ENCODE results near the gene KCNQ1.

KCNQ1 gene

DNA sequence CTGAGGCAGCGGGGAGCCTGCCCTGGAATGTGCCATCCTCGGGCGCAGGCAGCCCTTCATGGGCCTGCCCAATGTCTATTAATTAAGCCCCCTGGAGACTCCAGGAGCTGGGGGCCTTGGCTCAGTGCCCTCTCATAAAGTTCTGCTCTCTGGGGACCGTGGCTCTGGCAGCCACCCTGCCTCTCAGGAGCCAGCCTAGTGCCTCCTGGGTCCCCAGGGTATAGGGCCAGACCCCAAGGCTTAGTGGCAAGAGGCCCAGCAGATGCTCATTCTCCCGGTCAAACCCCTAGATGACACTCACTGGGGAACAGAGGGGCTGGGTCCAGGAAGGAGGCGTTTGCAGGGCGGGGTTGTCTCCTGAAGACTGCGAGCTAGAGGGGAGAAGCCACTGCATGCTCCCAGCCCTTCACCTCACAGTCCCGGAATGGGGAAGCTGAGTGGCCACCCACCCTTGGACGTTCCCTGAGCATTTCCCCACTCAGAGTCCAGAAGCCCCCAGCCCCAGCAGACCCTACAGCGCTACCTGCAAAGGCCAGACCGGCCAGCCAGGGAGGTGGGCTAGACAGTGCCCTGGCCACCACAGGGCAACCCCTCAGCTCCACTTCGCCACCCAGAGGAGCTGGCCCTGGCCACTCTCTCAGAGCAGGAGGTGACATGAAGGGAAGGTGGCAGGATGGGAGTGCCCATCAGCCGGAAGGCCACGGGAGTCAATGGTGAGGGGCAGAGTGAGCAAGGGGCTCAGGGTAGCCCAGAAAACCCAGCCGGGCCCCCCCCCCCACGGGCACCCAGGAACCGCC, 357.8 kb downstream of the KCNQ1 start:
- ATAC-seq, result no peak

DNA sequence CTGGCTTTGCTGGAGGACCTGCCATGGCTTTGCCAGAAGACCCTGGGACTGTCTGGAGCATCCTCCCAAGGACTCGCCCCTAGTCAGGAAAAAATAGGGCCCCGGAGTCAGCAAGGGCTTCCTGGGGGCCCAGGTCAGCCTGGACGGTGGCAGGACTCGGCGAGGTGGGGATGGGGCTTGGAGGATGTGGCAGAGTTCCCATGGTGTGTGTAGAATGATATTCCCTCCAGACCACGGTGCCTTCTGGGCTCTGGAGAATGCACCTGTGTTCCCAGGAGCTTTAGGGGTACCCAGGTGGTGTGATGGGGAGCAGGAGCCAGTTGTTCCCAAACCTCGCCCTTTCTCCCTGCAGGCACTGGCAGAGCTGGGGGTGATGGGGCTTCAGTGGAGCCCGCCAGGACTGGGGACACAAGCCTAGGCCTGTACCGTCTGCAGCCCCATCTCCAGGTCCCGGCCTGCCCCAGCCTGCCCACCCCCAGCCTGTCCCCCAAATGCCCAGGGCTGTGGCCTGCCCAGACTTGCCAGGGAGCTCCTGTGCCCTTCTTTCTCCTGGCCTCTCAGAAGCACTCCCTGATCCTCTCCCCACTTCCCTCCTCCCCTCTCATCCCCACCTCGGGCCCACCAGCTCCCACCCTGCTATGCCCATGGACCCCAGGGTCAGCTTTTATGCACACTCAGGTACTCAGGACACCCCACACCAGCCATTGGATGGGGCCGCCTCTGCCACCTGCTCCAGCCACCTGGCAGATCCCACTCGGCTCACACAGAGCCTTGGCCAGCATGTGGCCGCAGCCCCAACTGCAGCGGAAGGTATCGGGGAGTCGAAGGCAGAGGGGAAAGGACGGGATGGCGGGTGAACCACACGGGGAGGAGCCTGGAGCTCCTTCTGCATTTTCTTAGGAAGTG, 358.6 kb downstream of the KCNQ1 start:
- no peak for ATAC-seq
- TF ChIP-seq, protein P1, sequence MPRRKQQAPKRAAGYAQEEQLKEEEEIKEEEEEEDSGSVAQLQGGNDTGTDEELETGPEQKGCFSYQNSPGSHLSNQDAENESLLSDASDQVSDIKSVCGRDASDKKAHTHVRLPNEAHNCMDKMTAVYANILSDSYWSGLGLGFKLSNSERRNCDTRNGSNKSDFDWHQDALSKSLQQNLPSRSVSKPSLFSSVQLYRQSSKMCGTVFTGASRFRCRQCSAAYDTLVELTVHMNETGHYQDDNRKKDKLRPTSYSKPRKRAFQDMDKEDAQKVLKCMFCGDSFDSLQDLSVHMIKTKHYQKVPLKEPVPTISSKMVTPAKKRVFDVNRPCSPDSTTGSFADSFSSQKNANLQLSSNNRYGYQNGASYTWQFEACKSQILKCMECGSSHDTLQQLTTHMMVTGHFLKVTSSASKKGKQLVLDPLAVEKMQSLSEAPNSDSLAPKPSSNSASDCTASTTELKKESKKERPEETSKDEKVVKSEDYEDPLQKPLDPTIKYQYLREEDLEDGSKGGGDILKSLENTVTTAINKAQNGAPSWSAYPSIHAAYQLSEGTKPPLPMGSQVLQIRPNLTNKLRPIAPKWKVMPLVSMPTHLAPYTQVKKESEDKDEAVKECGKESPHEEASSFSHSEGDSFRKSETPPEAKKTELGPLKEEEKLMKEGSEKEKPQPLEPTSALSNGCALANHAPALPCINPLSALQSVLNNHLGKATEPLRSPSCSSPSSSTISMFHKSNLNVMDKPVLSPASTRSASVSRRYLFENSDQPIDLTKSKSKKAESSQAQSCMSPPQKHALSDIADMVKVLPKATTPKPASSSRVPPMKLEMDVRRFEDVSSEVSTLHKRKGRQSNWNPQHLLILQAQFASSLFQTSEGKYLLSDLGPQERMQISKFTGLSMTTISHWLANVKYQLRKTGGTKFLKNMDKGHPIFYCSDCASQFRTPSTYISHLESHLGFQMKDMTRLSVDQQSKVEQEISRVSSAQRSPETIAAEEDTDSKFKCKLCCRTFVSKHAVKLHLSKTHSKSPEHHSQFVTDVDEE (CRISPR knock-in tag; IDR thresholded peaks at IDR 0.05), result no peak
- TF ChIP-seq ZFP3 (CRISPR knock-in tag; IDR thresholded peaks at IDR 0.05) (no peak), ESRRG (CRISPR knock-in tag; IDR thresholded peaks at IDR 0.05) (no peak), TCF4 (CRISPR knock-in tag; IDR thresholded peaks at IDR 0.05; ENCODE audit: borderline replicate concordance) (no peak), ARNTL (CRISPR knock-in tag; IDR thresholded peaks at IDR 0.05; ENCODE audit: borderline replicate concordance, low read depth) (no peak), SNAI2 (CRISPR knock-in tag; IDR thresholded peaks at IDR 0.05) (no peak), ZNF565 (CRISPR knock-in tag; conservative IDR thresholded peaks at IDR 0.05; ENCODE audit: low read depth) (no peak), ISL1 (CRISPR knock-in tag; IDR thresholded peaks at IDR 0.05) (no peak), RARB (CRISPR knock-in tag; IDR thresholded peaks at IDR 0.05) (no peak), BACH2 (CRISPR knock-in tag; IDR thresholded peaks at IDR 0.05; ENCODE audit: borderline replicate concordance) (no peak), CSDC2 (CRISPR knock-in tag; IDR thresholded peaks at IDR 0.05) (no peak), ZC3H10 (CRISPR knock-in tag; IDR thresholded peaks at IDR 0.05) (no peak), GLIS3 (CRISPR knock-in tag; IDR thresholded peaks at IDR 0.05) (no peak), ZNF8 (CRISPR knock-in tag; IDR thresholded peaks at IDR 0.05) (no peak)
- TF ChIP-seq, protein P2, sequence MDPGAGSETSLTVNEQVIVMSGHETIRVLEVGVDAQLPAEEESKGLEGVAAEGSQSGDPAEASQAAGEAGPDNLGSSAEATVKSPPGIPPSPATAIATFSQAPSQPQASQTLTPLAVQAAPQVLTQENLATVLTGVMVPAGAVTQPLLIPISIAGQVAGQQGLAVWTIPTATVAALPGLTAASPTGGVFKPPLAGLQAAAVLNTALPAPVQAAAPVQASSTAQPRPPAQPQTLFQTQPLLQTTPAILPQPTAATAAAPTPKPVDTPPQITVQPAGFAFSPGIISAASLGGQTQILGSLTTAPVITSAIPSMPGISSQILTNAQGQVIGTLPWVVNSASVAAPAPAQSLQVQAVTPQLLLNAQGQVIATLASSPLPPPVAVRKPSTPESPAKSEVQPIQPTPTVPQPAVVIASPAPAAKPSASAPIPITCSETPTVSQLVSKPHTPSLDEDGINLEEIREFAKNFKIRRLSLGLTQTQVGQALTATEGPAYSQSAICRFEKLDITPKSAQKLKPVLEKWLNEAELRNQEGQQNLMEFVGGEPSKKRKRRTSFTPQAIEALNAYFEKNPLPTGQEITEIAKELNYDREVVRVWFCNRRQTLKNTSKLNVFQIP (CRISPR knock-in tag; IDR thresholded peaks at IDR 0.05; ENCODE audit: borderline replicate concordance, low read depth), result no peak
- TF ChIP-seq, protein P3, sequence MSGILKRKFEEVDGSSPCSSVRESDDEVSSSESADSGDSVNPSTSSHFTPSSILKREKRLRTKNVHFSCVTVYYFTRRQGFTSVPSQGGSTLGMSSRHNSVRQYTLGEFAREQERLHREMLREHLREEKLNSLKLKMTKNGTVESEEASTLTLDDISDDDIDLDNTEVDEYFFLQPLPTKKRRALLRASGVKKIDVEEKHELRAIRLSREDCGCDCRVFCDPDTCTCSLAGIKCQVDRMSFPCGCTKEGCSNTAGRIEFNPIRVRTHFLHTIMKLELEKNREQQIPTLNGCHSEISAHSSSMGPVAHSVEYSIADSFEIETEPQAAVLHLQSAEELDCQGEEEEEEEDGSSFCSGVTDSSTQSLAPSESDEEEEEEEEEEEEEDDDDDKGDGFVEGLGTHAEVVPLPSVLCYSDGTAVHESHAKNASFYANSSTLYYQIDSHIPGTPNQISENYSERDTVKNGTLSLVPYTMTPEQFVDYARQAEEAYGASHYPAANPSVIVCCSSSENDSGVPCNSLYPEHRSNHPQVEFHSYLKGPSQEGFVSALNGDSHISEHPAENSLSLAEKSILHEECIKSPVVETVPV (CRISPR knock-in tag; IDR thresholded peaks at IDR 0.05), result no peak
- TF ChIP-seq, protein P4, sequence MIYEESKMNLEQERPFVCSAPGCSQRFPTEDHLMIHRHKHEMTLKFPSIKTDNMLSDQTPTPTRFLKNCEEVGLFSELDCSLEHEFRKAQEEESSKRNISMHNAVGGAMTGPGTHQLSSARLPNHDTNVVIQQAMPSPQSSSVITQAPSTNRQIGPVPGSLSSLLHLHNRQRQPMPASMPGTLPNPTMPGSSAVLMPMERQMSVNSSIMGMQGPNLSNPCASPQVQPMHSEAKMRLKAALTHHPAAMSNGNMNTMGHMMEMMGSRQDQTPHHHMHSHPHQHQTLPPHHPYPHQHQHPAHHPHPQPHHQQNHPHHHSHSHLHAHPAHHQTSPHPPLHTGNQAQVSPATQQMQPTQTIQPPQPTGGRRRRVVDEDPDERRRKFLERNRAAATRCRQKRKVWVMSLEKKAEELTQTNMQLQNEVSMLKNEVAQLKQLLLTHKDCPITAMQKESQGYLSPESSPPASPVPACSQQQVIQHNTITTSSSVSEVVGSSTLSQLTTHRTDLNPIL (CRISPR knock-in tag; IDR thresholded peaks at IDR 0.05; ENCODE audit: low read depth), result no peak

More for the DNA sequence above, 357.8 kb downstream of the KCNQ1 start:
- TF ChIP-seq CSDC2 (CRISPR knock-in tag; IDR thresholded peaks at IDR 0.05), result no peak
- TF ChIP-seq ESRRG (CRISPR knock-in tag; IDR thresholded peaks at IDR 0.05), result no peak
- no peak for TF ChIP-seq ZNF565 (CRISPR knock-in tag; conservative IDR thresholded peaks at IDR 0.05; ENCODE audit: low read depth)
- no peak for TF ChIP-seq ZC3H10 (CRISPR knock-in tag; IDR thresholded peaks at IDR 0.05)
- TF ChIP-seq, protein P5, sequence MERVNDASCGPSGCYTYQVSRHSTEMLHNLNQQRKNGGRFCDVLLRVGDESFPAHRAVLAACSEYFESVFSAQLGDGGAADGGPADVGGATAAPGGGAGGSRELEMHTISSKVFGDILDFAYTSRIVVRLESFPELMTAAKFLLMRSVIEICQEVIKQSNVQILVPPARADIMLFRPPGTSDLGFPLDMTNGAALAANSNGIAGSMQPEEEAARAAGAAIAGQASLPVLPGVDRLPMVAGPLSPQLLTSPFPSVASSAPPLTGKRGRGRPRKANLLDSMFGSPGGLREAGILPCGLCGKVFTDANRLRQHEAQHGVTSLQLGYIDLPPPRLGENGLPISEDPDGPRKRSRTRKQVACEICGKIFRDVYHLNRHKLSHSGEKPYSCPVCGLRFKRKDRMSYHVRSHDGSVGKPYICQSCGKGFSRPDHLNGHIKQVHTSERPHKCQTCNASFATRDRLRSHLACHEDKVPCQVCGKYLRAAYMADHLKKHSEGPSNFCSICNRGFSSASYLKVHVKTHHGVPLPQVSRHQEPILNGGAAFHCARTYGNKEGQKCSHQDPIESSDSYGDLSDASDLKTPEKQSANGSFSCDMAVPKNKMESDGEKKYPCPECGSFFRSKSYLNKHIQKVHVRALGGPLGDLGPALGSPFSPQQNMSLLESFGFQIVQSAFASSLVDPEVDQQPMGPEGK (CRISPR knock-in tag; IDR thresholded peaks at IDR 0.05; ENCODE audit: borderline replicate concordance), result no peak
- no peak for TF ChIP-seq GLIS3 (CRISPR knock-in tag; IDR thresholded peaks at IDR 0.05)
- no peak for TF ChIP-seq OSR1 (CRISPR knock-in tag; IDR thresholded peaks at IDR 0.05)
- no peak for TF ChIP-seq SNAI2 (CRISPR knock-in tag; IDR thresholded peaks at IDR 0.05)
- TF ChIP-seq RARB (CRISPR knock-in tag; IDR thresholded peaks at IDR 0.05), result no peak
- TF ChIP-seq, protein P4 (CRISPR knock-in tag; IDR thresholded peaks at IDR 0.05; ENCODE audit: low read depth), result no peak
- no peak for TF ChIP-seq ARNTL (CRISPR knock-in tag; IDR thresholded peaks at IDR 0.05; ENCODE audit: borderline replicate concordance, low read depth)
- TF ChIP-seq, protein P1 (CRISPR knock-in tag; IDR thresholded peaks at IDR 0.05), result no peak
- TF ChIP-seq ZNF70 (CRISPR knock-in tag; IDR thresholded peaks at IDR 0.05), result no peak

Measured in SK-N-SH treated with all-trans-retinoic acid at 6 μM for 48 hours (cell line).